ENCODE measurements around the gene TRPM6. TPM values are rescaled to one million over a fixed set of nuclear protein-coding genes. Genes with fewer than 3 reads are reported as not detected.
"Not testable (repeated sequence)": the region's sequence is repeated elsewhere in the genome, so short reads cannot be mapped to it uniquely, and the experiment has no call there.

The TRPM6 gene
- total RNA-seq, 4 donors from 2014 or later = 0.07 to 0.22 (median 0.20) TPM; not detected in 1

DNA sequence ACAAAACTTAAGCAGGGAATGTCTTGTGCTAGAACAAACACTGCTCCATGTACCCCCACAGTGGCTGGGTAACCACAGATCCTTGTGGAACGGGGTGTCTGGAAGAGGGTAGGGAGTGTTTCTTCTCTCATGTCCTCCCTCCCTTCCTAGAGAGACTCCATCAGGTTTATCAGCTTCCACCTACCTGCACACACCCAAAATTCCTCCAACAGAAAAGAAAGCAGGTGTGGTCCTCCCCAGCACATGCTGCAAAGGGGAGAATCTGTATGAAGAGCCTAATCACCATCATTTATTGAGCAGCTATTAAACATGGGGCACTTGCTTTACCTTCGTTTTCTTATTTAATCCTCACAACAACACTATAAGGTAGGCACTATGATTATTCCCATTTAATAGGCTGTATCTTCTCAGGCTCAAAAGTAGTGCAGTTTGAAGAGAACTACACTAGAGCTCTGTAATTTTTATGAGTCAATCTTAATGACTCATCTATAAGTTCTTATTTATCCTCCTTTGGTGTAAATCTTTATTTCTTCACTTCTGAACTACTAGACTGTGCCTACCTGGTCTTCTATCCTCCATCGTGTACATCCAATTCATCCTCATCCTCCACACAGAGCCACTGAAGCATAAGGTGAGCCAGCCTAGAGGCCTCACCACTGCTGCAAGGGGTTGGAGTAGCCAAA lies 33.4 kb upstream of the TRPM6 start:
- in situ Hi-C loops (cut with MboI; ENCODE audit: low sequenced_read_pairs in 4 of 4) = no loop called here
- no peak for ATAC-seq
- intact Hi-C loops (cut with DNase I; ENCODE audit: low total_unique reads) = no loop called here

DNA sequence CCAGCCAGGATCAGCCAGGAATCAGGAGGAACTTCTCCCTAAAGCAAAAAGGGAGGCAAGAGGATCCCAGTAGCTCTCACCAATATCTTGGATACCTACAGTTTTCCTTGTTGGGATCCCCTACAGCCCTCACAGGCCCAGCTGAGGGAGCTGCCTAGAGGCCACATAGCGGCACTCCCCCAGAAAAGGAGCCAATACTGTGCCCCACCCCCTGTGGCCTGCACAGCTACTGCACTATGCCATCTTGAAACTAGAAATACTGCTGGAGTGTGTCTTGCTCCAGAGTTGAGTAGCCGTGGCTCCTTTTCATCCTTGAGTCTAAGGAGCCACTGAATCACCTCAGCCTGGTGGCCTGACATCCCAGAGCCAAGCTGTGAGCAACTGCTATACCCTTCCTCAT lies 22.3 kb upstream of the TRPM6 start:
- intact Hi-C loops (cut with DNase I; ENCODE audit: low total_unique reads) = no loop called here
- Histone ChIP-seq H3K27ac (no peak overlapping the region), H3K4me3 (no peak overlapping the region), H3K9me3 (no peaks in the 10 kb centered on the region), H3K4me1 (no peaks in the 10 kb centered on the region), H3K27me3 (no peaks in the 10 kb centered on the region), H3K36me3 (no peaks in the 10 kb centered on the region)
- TF ChIP-seq, protein P1, sequence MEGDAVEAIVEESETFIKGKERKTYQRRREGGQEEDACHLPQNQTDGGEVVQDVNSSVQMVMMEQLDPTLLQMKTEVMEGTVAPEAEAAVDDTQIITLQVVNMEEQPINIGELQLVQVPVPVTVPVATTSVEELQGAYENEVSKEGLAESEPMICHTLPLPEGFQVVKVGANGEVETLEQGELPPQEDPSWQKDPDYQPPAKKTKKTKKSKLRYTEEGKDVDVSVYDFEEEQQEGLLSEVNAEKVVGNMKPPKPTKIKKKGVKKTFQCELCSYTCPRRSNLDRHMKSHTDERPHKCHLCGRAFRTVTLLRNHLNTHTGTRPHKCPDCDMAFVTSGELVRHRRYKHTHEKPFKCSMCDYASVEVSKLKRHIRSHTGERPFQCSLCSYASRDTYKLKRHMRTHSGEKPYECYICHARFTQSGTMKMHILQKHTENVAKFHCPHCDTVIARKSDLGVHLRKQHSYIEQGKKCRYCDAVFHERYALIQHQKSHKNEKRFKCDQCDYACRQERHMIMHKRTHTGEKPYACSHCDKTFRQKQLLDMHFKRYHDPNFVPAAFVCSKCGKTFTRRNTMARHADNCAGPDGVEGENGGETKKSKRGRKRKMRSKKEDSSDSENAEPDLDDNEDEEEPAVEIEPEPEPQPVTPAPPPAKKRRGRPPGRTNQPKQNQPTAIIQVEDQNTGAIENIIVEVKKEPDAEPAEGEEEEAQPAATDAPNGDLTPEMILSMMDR (IDR thresholded peaks at IDR 0.05 in 4 of 5, conservative IDR thresholded peaks at IDR 0.05 in 1 of 5) = no peak
- TF ChIP-seq POLR2A (IDR thresholded peaks at IDR 0.05) = no peak
- DNase-seq (no peak), ATAC-seq (no peak)
- in situ Hi-C loops (cut with MboI; ENCODE audit: low sequenced_read_pairs in 4 of 4) = no loop called here

More for the DNA sequence above, 33.4 kb upstream of the TRPM6 start:
- H3K36me3 ChIP-seq = no peaks in the 10 kb centered on the region
- no peaks in the 10 kb centered on the region for H3K4me1 ChIP-seq
- H3K9me3 ChIP-seq = no peaks in the 10 kb centered on the region
- no peak for DNase-seq
- H3K4me3 ChIP-seq = no peak overlapping the region
- no peaks in the 10 kb centered on the region for H3K27me3 ChIP-seq
- TF ChIP-seq, protein P1 (IDR thresholded peaks at IDR 0.05 in 4 of 5, conservative IDR thresholded peaks at IDR 0.05 in 1 of 5) = no peak
- no peak for TF ChIP-seq POLR2A (IDR thresholded peaks at IDR 0.05)
- H3K27ac ChIP-seq = no peak overlapping the region

DNA sequence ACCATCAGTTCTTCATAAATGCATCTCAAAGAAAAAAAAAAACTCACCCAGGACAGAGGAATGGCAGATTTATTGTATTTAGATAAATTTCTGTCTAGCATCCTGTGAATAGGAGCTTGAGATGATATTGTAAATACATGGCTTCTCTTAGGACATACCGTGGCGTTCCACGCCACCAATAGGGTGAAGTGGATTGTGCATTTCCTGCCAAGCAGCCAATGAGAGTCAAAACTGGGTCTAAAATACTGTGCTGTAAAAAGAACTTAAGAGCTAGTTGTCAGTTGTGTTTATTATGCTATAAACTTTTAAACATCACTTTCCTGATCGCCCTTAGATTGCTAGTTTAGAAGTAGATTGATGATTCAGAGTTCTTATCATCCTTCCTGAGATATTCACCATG lies 20.9 kb upstream of the TRPM6 start:
- Histone ChIP-seq H3K27ac (no peak overlapping the region), H3K4me3 (no peak overlapping the region), H3K27me3 (no peaks in the 10 kb centered on the region), H3K36me3 (no peaks in the 10 kb centered on the region), H3K4me1 (no peaks in the 10 kb centered on the region), H3K9me3 (no peaks in the 10 kb centered on the region)
- TF ChIP-seq, protein P1 (IDR thresholded peaks at IDR 0.05 in 4 of 5, conservative IDR thresholded peaks at IDR 0.05 in 1 of 5) = no peak
- TF ChIP-seq POLR2A (IDR thresholded peaks at IDR 0.05) = no peak
- no peak for DNase-seq
- ATAC-seq = no peak
- intact Hi-C loops (cut with DNase I; ENCODE audit: low total_unique reads) = no loop called here
- in situ Hi-C loops (cut with MboI; ENCODE audit: low sequenced_read_pairs in 4 of 4) = no loop called here

DNA sequence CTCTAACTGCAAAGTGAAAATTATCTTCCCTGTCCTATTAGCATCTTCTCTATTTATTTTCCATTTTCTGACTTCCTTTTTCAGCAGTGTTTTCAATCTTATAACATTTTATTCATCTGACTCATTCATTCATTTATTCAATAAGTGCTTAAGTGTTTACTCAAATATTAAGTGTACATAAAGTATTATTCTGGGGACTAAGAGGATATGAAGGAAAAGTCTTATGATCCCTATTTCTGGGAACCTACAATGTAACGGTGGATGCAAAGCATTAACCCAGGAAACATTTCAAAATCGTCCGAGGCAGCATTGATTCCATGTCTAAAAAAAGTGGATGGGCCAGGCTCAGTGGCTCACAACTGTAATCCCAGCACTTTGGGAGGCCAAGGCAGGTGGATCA lies 19.4 kb upstream of the TRPM6 start:
- in situ Hi-C loops (cut with MboI; ENCODE audit: low sequenced_read_pairs in 4 of 4) = no loop called here
- H3K36me3 ChIP-seq = no peaks in the 10 kb centered on the region
- no peak overlapping the region for H3K4me3 ChIP-seq
- ATAC-seq (no peak), DNase-seq (no peak)
- H3K9me3 ChIP-seq = no peaks in the 10 kb centered on the region
- TF ChIP-seq, protein P1 (IDR thresholded peaks at IDR 0.05 in 4 of 5, conservative IDR thresholded peaks at IDR 0.05 in 1 of 5) = no peak
- TF ChIP-seq POLR2A (IDR thresholded peaks at IDR 0.05) = no peak
- intact Hi-C loops (cut with DNase I; ENCODE audit: low total_unique reads) = no loop called here
- H3K27me3 ChIP-seq = no peaks in the 10 kb centered on the region
- H3K27ac ChIP-seq = no peak overlapping the region
- H3K4me1 ChIP-seq = no peaks in the 10 kb centered on the region

DNA sequence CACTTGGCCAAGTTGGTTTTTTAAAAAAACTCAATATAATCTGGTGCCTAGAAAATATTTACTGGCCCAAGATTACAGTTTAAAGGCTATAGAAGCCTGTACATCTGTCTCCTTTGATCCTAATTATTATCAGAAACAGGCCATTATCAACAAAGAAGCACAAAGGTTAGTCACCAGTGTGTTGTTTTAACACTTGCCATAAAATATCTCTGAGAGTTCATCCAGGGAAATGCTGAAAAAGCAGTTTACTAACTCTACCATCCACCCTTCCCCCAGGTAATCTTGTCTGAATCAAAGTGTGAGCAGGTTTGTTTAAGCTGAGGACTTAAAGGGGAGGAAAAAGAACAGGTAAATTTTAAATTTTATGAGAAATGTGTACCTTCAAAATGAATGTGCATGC lies 13.3 kb upstream of the TRPM6 start:
- no peak for DNase-seq
- Histone ChIP-seq H3K36me3 (no peaks in the 10 kb centered on the region), H3K4me1 (no peaks in the 10 kb centered on the region), H3K27me3 (no peaks in the 10 kb centered on the region), H3K4me3 (no peak overlapping the region), H3K9me3 (no peaks in the 10 kb centered on the region), H3K27ac (no peak overlapping the region)
- intact Hi-C loops (cut with DNase I; ENCODE audit: low total_unique reads) (no loop called here), in situ Hi-C loops (cut with MboI; ENCODE audit: low sequenced_read_pairs in 4 of 4) (no loop called here)
- TF ChIP-seq, protein P1 (IDR thresholded peaks at IDR 0.05 in 4 of 5, conservative IDR thresholded peaks at IDR 0.05 in 1 of 5) = no peak
- no peak for TF ChIP-seq POLR2A (IDR thresholded peaks at IDR 0.05)
- ATAC-seq = no peak

DNA sequence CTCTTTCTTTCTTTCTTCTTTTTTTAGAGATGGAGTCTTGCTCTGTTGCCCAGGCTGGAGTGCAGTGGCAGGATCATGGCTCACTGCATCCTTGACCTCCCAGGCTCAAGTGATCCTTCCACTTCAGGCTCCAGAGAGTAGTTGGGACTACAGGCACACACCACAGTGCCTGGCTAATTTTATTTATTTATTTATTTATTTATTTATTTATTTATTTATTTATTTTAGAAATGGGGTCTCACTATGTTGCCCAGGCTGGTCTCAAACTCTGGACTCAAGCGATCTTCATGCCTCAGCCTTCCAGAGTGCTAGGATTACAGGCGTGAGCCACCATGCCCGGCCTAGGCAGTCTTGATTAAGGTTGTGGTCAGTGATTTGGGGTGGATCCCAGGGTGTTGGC lies 728 bp upstream of the TRPM6 start:
- H3K27ac ChIP-seq; H3K4me3 ChIP-seq; H3K36me3 ChIP-seq; H3K4me1 ChIP-seq; H3K9me3 ChIP-seq; DNase-seq; ATAC-seq; intact Hi-C loops (cut with DNase I; ENCODE audit: low total_unique reads); in situ Hi-C loops (cut with MboI; ENCODE audit: low sequenced_read_pairs in 4 of 4): not testable (repeated sequence)
- H3K27me3 ChIP-seq = peaks cover 6 to 11% (median 7%) of the 10 kb centered on the region in 3 donors

All from gastrocnemius medialis (tissue), 4 donors.